Measurements from ENCODE around the gene IPO11.
A peak's percentile ranks its signal among the peaks of the same experiment; 100 is the strongest.

Gene IPO11

DNA sequence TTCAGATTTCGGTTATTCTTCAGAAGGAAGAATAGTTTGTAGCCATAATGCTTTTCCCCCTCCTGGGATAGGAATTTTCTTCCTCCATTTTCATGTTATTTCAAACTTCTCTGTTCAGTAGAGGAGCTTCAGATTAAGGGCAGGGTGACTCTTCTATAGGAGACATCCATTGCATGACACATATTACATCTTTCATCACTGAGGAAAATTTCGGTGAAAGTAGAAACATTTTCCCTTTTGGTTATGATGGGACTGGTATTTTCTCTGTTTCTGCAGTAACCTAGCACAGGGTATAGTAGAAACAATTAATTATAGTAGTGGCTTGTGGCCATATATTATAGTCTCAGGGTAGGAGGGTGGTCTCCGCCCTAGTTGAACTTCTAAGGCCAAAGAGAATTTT, 1.1 kb downstream of the IPO11 start:
- Histone ChIP-seq H3K27ac (no peak overlapping the region), H3K4me3 (peak overlapping the region; percentile 90)
- TF ChIP-seq, protein P1, sequence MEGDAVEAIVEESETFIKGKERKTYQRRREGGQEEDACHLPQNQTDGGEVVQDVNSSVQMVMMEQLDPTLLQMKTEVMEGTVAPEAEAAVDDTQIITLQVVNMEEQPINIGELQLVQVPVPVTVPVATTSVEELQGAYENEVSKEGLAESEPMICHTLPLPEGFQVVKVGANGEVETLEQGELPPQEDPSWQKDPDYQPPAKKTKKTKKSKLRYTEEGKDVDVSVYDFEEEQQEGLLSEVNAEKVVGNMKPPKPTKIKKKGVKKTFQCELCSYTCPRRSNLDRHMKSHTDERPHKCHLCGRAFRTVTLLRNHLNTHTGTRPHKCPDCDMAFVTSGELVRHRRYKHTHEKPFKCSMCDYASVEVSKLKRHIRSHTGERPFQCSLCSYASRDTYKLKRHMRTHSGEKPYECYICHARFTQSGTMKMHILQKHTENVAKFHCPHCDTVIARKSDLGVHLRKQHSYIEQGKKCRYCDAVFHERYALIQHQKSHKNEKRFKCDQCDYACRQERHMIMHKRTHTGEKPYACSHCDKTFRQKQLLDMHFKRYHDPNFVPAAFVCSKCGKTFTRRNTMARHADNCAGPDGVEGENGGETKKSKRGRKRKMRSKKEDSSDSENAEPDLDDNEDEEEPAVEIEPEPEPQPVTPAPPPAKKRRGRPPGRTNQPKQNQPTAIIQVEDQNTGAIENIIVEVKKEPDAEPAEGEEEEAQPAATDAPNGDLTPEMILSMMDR (IDR thresholded peaks at IDR 0.05): no peak
- no peak for DNase-seq (ENCODE audit: low spot score)

DNA sequence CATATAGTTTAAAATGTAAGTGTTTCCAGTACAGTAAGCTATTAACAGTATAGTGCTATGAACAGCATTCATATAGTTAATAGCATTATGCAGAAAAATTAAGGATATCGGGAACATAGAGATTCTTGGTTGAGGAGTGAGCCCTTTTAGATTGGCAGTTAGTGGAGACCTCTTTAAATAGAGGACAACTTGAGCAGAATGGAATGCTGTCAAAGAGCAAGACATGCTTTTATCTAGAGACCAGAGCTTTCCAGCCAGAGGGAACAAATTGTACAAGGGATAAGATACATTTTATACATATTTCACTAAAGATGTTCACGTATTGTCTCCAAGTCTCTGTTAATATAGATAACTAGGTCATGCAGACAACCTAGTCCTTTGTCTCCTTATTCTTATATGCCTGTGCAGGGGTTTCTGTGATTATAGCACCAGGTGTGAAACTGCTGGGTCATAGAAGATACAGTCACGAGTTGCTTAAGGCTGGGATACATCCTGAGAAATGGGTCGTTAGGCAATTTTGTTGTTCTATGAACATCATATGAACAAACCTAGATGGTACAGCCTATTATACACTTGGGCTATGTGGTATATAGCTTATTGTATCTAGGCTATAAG, 6.0 kb downstream of the IPO11 start:
- no peak overlapping the region for H3K27ac ChIP-seq
- TF ChIP-seq, protein P1 (IDR thresholded peaks at IDR 0.05): no peak

DNA sequence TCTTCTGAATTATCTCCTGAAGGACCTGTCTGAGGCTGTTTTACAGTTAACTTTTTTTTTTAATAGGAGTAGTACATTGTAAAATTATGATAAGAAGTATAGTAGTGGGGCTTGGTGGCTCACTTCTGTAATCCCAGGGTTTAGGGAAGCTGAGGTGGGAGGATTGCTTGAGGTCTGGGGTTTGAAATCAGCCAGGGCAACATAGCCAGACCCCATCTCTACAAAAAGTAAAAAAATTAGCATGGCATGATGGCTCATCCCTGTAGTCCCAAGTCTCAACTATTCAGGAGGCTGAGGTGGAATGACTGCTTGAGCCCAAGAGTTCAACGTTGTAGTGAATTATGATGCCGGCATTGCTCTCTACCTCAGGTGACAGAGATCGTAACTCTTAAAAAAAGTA, 7.0 kb downstream of the IPO11 start:
- no peak overlapping the region for H3K27ac ChIP-seq

More for the DNA sequence above, 6.0 kb downstream of the IPO11 start:
- H3K4me3 ChIP-seq: no peak overlapping the region
- no peak for DNase-seq (ENCODE audit: low spot score)

DNA sequence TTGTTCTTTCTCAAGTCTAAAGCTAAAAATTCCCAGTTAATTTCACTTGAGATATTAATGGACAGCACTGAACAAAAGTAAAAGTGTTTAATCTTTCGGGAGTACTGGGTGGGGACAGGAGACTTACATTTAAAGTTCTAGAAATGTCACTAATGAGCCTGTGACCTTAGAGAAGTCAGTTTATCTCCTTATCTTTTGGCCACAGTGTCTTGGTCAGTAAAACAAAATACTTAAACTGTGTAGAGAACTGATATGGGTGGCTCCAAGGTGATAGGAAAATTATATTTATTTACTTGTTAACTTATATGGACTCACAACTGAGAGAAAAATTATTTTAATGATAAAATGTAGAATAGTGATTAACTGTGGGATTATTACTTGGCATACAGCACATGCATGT, 8.9 kb downstream of the IPO11 start:
- Histone ChIP-seq H3K4me3 (no peak overlapping the region), H3K27ac (no peak overlapping the region)
- no peak for DNase-seq (ENCODE audit: low spot score)
- TF ChIP-seq, protein P1 (IDR thresholded peaks at IDR 0.05): no peak

More for the DNA sequence above, 7.0 kb downstream of the IPO11 start:
- TF ChIP-seq, protein P1 (IDR thresholded peaks at IDR 0.05): no peak
- H3K4me3 ChIP-seq: no peak overlapping the region
- no peak for DNase-seq (ENCODE audit: low spot score)

DNA sequence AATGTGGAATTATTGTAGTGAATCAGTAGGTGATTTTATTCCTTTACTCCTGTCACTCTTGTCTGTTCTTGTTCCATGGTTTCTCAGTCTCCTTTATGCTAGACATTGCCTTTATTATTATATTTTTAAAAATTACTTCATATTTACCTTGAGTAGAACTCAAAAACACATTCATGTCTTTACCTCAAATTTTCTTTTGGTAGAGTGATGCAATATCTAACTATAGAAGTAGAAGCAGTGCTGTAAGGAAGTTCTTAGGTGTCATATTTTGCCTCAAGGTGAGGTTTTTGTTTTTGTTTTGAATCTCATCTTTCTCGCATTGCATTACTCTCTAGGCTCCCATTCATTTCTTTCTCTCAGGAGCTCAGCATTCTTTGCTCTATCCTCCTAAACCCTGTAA, 12.2 kb downstream of the IPO11 start:
- H3K4me3 ChIP-seq: no peak overlapping the region
- H3K27ac ChIP-seq: no peak overlapping the region
- TF ChIP-seq, protein P1 (IDR thresholded peaks at IDR 0.05): no peak
- DNase-seq (ENCODE audit: low spot score): no peak

DNA sequence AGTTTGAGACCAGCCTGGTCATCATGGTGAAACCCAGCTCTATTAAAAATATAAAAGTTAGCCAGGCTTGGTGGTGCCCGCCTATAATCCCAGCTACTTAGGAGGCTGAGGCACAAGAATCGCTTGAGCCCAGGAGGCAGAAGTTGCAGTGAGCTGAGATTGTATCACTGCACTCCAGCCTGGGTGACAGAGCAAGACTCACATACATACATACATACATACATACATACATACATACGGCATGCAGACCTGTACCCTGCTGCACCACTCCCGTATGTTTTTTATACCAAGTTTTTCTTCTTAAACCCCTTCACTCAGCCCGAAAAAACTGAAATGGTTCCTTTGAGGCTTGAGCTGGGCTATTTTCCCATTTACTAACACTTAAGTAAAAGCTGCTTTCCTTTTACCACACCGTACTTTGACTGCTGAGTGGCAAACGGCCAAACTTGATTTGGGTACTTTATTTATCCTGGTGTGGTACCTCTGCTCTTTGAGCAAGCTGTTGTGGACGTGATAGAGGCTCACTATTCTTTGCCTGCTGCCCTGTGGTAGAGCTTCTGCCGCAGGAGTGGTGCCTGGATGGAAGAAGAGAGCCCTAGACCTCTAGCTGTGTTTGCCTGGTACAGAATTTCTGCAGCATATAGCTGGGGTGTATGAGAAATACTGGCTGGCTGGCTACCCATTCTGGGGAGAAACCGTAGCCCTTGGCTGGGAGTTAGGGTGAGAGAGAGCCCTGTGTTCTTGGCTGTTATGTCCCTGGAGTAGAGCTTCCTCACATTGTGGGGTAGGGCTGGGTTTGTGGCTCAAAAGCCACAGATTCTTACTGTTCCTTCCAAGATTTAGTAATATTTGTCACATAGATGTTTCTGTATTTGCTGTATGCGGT, 19.4 kb downstream of the IPO11 start:
- Histone ChIP-seq H3K4me3 (peak overlapping the region; percentile 4), H3K27ac (peak overlapping the region; percentile 11 to 38)
- no peak for DNase-seq (ENCODE audit: low spot score)

More for the DNA sequence above, 19.4 kb downstream of the IPO11 start:
- TF ChIP-seq, protein P1 (IDR thresholded peaks at IDR 0.05): no peak

Data from coronary artery (tissue), 2 donors.